SH-SY5Y (cell line): ENCODE data around the gene PPP2R2B.

Experiments
- GATA2 ChIP-seq: IDR thresholded peaks from 2 replicates; pipeline ENCODE4 v1.6.1; 2011; ENCODE audit warnings: mild to moderate bottlenecking, low read depth, low read length
- GATA3 ChIP-seq: IDR thresholded peaks from 2 replicates; pipeline ENCODE4 v1.6.1; 2011; ENCODE audit warnings: low read depth, mild to moderate bottlenecking, low read length, moderate library complexity

DNA sequence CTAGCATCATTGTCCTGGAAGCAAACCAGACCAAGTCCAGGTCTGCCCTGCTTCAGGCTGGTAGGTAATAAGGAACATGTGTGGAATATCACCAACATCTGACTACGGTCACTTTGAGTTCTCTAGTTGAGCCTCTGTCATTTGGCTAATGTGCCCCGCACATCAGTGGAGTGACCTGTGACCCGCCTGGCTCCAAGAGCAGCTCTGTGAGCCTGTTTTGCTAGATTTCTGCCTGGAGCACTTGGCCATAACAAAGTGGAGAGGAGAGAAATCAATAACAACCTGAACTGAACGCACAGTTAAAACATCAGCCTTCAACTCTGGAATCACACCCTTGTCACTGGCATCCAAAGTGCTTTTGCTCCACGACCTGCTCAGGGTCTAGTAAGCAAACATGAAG, 115.7 kb downstream of the PPP2R2B start:
- peak; percentile 18; the same call in 1 of the 2 replicates for TF ChIP-seq GATA3
- peak; percentile 50; the same call in 1 of the 2 replicates for TF ChIP-seq GATA2
